K562 (cell line): Measurements from ENCODE around the gene MYL5. TPM values are rescaled to one million over a fixed set of nuclear protein-coding genes. Genes with fewer than 3 reads are reported as not detected.

ENCODE experiments used
- ATAC-seq: fragments of 200-7000 bp; cut with Tn5 transposase; 3 replicates; pipeline ENCODE4 v1.9.1; 2020; ENCODE audit warnings: moderate library complexity
- BruUV-seq: library from RNA; stranded (reverse); fragments of 400-500 nt; replicated peaks from 2 replicates; lab custom pipeline; 2021; lab: Mats Ljungman, UMichigan
- CTCF ChIA-PET: fragments of 300-600 bp; formaldehyde crosslinking; extraction: SDS; loops from one replicate; lab custom pipeline; 2021; ENCODE audit warnings: low intra/inter-chr PET ratio; lab: Yijun Ruan, JAX
- POLR2A ChIA-PET: fragments of 300-600, 350-650 bp; sonication (Branson Sonifier 250); formaldehyde crosslinking; extraction: SDS; loops from one replicate; lab custom pipeline; 2021; ENCODE audit warnings: antibody characterized with exemption, inconsistent platforms; lab: Yijun Ruan, JAX
- DNase-seq, 4 experiments: peaks; one replicate each; pipeline versions ENCODE4 v3.0.0 to v3.0.0-alpha.2; 2011 to 2018; ENCODE audit warnings: low spot score in 3 of 4, mixed read lengths in 3 of 4; ENCODE audit errors: extremely low read depth in 1 of 4
- FAIRE-seq: peaks from 2 replicates; lab custom pipeline; 2011; peaks lifted over from hg19 to GRCh38; lab: Jason Lieb, UNC
- H2AFZ ChIP-seq: 2 replicates; pipeline ENCODE4 v1.6.0; 2011; ENCODE audit warnings: low read depth, low read length, control low read depth, inconsistent platforms
- H3K27ac ChIP-seq: fragments of 200-600 bp; 3 replicates; pipeline ENCODE4 v1.8.0; 2011; ENCODE audit warnings: low read depth, mild to moderate bottlenecking, control low read depth, inconsistent platforms, low read length, moderate library complexity, mixed read lengths; ENCODE audit errors: extremely low read depth
- H3K27me3 ChIP-seq, 2 experiments: fragments of 300-600 bp in 1 of 2; 2 replicates in 1 of 2; 3 replicates in 1 of 2; pipeline versions ENCODE4 v1.6.0 to v1.8.0; 2011; ENCODE audit warnings: inconsistent platforms in 2 of 2, low read length in 2 of 2, mild to moderate bottlenecking in 1 of 2, mixed read lengths in 1 of 2, moderate library complexity in 1 of 2; ENCODE audit not compliant: control insufficient read depth in 2 of 2, insufficient read depth in 2 of 2
- H3K36me3 ChIP-seq: fragments of 300-600 bp; 3 replicates; pipeline ENCODE4 v1.8.0; 2011; ENCODE audit warnings: mild to moderate bottlenecking, low read length, inconsistent platforms; ENCODE audit not compliant: control insufficient read depth, insufficient read depth
- H3K4me1 ChIP-seq, 2 experiments: fragments of 200-600 bp in 1 of 2; replicated peaks in 1 of 2; 2 replicates in 1 of 2; 3 replicates in 1 of 2; pipeline versions ENCODE4 v1.5.1 to v1.8.0; 2011; ENCODE audit warnings: inconsistent platforms in 2 of 2, low read length in 2 of 2, mild to moderate bottlenecking in 1 of 2, mixed read lengths in 1 of 2, moderate library complexity in 1 of 2; ENCODE audit not compliant: control insufficient read depth in 2 of 2, insufficient read depth in 2 of 2
- H3K4me2 ChIP-seq: 2 replicates; pipeline ENCODE4 v1.6.1; 2011; ENCODE audit warnings: low read length, control low read depth, inconsistent platforms, mixed read lengths; ENCODE audit not compliant: insufficient read depth
- H3K4me3 ChIP-seq: fragments of 200-600 bp; sonication (generic), shearing (Covaris generic); 2 replicates; pipeline ENCODE4 v1.5.1; 2016; ENCODE audit warnings: control low read depth, inconsistent platforms
- H3K79me2 ChIP-seq: fragments of 200-600 bp; 3 replicates; pipeline ENCODE4 v1.8.0; 2011; ENCODE audit warnings: low read length, inconsistent platforms; ENCODE audit not compliant: control insufficient read depth, insufficient read depth
- H3K9ac ChIP-seq, 2 experiments: 2 replicates each; pipeline versions ENCODE4 v1.6.0 to v1.6.1; 2011; ENCODE audit warnings: low read depth in 2 of 2, low read length in 2 of 2, control low read depth in 1 of 2, inconsistent platforms in 1 of 2, mild to moderate bottlenecking in 1 of 2, mixed read lengths in 1 of 2; ENCODE audit not compliant: insufficient read depth in 1 of 2
- H3K9me1 ChIP-seq: one replicate; pipeline ENCODE4 v1.6.0; 2011; ENCODE audit warnings: inconsistent platforms, mild to moderate bottlenecking, low read length, moderate library complexity; ENCODE audit not compliant: control insufficient read depth, insufficient read depth
- H3K9me3 ChIP-seq: replicated peaks from 2 replicates; pipeline ENCODE4 v1.5.1; 2011; ENCODE audit warnings: low read depth, low read length, inconsistent platforms; ENCODE audit not compliant: control insufficient read depth, insufficient read depth
- H4K20me1 ChIP-seq: replicated peaks from 2 replicates; pipeline ENCODE4 v1.6.1; 2011; ENCODE audit warnings: low read length, inconsistent platforms, mixed read lengths; ENCODE audit not compliant: control insufficient read depth, insufficient read depth
- CBFA2T2 ChIP-seq: fragments of 450-650 bp; conservative IDR thresholded peaks from 2 replicates; pipeline ENCODE4 v1.6.1; 2017; ENCODE audit warnings: mild to moderate bottlenecking
- CBFA2T3 ChIP-seq: fragments of 450-650 bp; IDR thresholded peaks from 2 replicates; pipeline ENCODE4 v1.6.1; 2017
- CC2D1A ChIP-seq: fragments of 450-650 bp; IDR thresholded peaks from 2 replicates; pipeline ENCODE4 v1.6.1; 2017; ENCODE audit warnings: mild to moderate bottlenecking
- CREB5 ChIP-seq: fragments of 250-450 bp; sonication (Bioruptor Pico); IDR thresholded peaks from 2 replicates; pipeline ENCODE4 v1.5.0; 2020; ENCODE audit warnings: mild to moderate bottlenecking
- FOXA3 ChIP-seq, 2 experiments: fragments of 450-650 bp in 1 of 2; sonication (generic) in 1 of 2; formaldehyde crosslinking; IDR thresholded peaks in 1 of 2; conservative IDR thresholded peaks in 1 of 2; 2 replicates each; pipeline versions ENCODE4 v1.4.0 to v1.8.0; 2020 to 2022; ENCODE audit warnings: mild to moderate bottlenecking in 2 of 2, missing genetic modification reagents in 1 of 2
- PPARD ChIP-seq: fragments of 250-450 bp; sonication (Bioruptor Pico); IDR thresholded peaks from 2 replicates; pipeline ENCODE4 v1.8.0; 2022; ENCODE audit warnings: inconsistent platforms, mild to moderate bottlenecking, moderate library complexity
- PRDM10 ChIP-seq: fragments of 450-650 bp; IDR thresholded peaks from 2 replicates; pipeline ENCODE4 v1.6.1; 2018; ENCODE audit not compliant: partially characterized antibody
- TCF3 ChIP-seq: sonication (generic); formaldehyde crosslinking; IDR thresholded peaks from 2 replicates; pipeline ENCODE4 v1.4.0; 2020; ENCODE audit warnings: mild to moderate bottlenecking, missing genetic modification reagents
- TEAD2 ChIP-seq: fragments of 450-650 bp; IDR thresholded peaks from 2 replicates; pipeline ENCODE4 v1.6.1; 2016; ENCODE audit warnings: missing genetic modification characterization, control low read depth, missing compliant biosample characterization
- UBTF ChIP-seq, 2 experiments: IDR thresholded peaks; 2 replicates each; pipeline ENCODE4 v1.6.1; 2012; ENCODE audit warnings: improper control_type of control experiment in 2 of 2, low read depth in 2 of 2, low read length in 2 of 2, borderline replicate concordance in 1 of 2
- WGBS: fragments of 100-300 bp; shearing (Covaris generic); methylation state at CpG from one replicate; pipeline ENCODE4 v1.1.6; 2016; ENCODE audit warnings: low coverage, mixed read lengths; ENCODE audit not compliant: insufficient coverage; ENCODE audit errors: missing lambda C conversion rate; 5-methylcytosine and 5-hydroxymethylcytosine counted together
- in situ Hi-C: fragments of 300-500 bp; cut with MboI; formaldehyde crosslinking; loops from 4 replicates; pipeline ENCODE4 v1.15.0; 2018; ENCODE audit warnings: inconsistent platforms, mixed read lengths
- intact Hi-C: fragments of 100-400 bp; cut with micrococcal nuclease; formaldehyde crosslinking; loops from 2 replicates; pipeline ENCODE4 v1.14.2; 2022
- polyA plus RNA-seq, 8 experiments: library from polyadenylated mRNA; depleted of rRNA in 4 of 8; stranded (reverse) in 5 of 8; unstranded in 3 of 8; fragments of >200 nt; fragmentation: Nextera tagmentation in 2 of 8; fragmentation: Illumina TruSeq in 1 of 8; extraction: Ambion mirVana in 2 of 8; extraction: Trizol in 1 of 8; gene quantifications; 2 replicates each; pipeline versions ENCODE4 v1.2.1 to v1.2.3, GENCODE V29; 2011 to 2014; ENCODE audit warnings: inconsistent platforms in 1 of 8, missing spikeins in 1 of 8
- total RNA-seq, 7 experiments: library from RNA; depleted of rRNA in 6 of 7; stranded (reverse); fragments of >200 nt in 6 of 7; fragmentation: Illumina TruSeq in 2 of 7; extraction: Trizol in 2 of 7; gene quantifications; 2 replicates each; pipeline versions ENCODE4 v1.2.1 to v1.2.3, GENCODE V29; 2011 to 2021; ENCODE audit warnings: low replicate concordance in 1 of 7
- TF ChIP-seq, protein P1 (sequence below): sonication (generic); formaldehyde crosslinking; IDR thresholded peaks from 2 replicates; pipeline ENCODE4 v1.9.0; 2022; ENCODE audit warnings: mild to moderate bottlenecking, missing genetic modification reagents

The MYL5 gene
- total and polyA plus RNA-seq, 9 of the 15 experiments (the other 6 are each of a cell fraction or from before 2014, with no cell fraction given) = 1.4 to 10.0 (median 4.1) TPM

DNA sequence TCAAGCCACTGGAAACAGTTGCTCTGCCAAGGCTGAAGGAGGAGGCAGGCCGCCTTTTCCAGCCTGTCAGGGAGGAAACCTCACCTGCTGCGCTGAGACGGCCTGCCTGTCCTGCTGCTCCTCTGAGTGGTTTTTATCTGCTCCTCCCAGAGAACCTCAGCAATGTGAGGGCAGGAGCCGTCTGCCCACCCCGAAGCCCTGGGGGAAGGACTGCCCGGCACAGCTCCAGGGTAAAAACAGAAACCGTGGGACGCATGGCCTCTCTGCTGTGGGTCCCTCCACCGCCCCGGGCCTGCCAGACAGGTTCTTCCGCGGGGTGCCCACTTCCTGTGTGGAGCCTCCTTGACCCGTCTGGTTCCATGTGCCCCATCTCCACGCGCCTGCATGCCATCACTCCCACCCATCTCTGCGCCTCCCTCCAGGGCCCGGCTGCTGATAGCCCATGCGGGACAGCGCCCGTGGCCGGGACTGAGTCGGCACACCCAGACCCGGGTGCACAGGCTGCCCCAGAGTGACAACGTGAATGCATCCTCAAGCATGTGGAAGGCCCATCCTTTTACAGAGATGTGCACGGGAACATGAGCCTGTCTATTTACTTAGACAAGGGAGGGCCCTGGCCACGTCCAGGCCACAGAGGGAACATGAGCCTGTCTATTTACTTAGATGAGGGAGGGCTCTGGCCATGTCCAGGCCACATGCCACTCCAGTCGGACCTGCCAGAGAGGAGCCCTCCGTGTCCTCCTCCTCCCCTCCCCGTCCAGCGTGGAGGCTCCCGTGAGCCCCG lies 18.6 kb downstream of the MYL5 start:
- Histone ChIP-seq H3K36me3 (no peaks in the 10 kb centered on the region), H3K27ac (no peak overlapping the region), H3K9me1 (no peaks in the 10 kb centered on the region), H3K9ac (peak overlapping the region; percentile 19 to 89; a peak in 3 of 4 replicates), H3K27me3 (no peaks in the 10 kb centered on the region), H2AFZ (peak overlapping the region; percentile 37), H3K79me2 (peaks cover 1% of the 10 kb centered on the region; the same call in 1 of the 3 replicates), H3K4me3 (no peak overlapping the region), H3K4me2 (no peak overlapping the region; the same call in 1 of the 2 replicates), H3K4me1 (peaks cover 8 to 32% of the 10 kb centered on the region in 2 experiments), H3K9me3 (no peaks in the 10 kb centered on the region), H4K20me1 (no peaks in the 10 kb centered on the region)
- 44% methylated on average over 31 of the region's 32 CpGs for WGBS
- ChIA-PET POLR2A (no interaction called here), CTCF (no interaction called here)
- FAIRE-seq (peak; percentile 57), DNase-seq (peak in 2 of 4 experiments; percentile 56 to 57), ATAC-seq (peak; percentile 64)
- intact Hi-C loops (no loop called here), in situ Hi-C loops (no loop called here)
- no TSS peak for BruUV-seq
- peak in 1 of 2 experiments; percentile 38; a peak in 1 of 4 replicates for TF ChIP-seq FOXA3 (CRISPR knock-in tag; conservative IDR thresholded peaks at IDR 0.05 in 1 of 2, IDR thresholded peaks at IDR 0.05 in 1 of 2)
- no peak for TF ChIP-seq TEAD2 (tag)
- peak; percentile 21; the same call in 1 of the 2 replicates for TF ChIP-seq CBFA2T2
- TF ChIP-seq, protein P1, sequence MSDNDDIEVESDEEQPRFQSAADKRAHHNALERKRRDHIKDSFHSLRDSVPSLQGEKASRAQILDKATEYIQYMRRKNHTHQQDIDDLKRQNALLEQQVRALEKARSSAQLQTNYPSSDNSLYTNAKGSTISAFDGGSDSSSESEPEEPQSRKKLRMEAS (CRISPR knock-in tag) = 0 out of 2 replicates have a peak, but pooled peaks have one; percentile 34
- peak; percentile 31; the same call in 1 of the 2 replicates for TF ChIP-seq TCF3
- peak; percentile 68 for TF ChIP-seq CBFA2T3
- TF ChIP-seq CREB5 (CRISPR knock-in tag) = no peak
- TF ChIP-seq UBTF (IDR thresholded peaks at IDR 0.05; ENCODE audit: borderline replicate concordance in 1 of 2, low read depth in 2 of 2, low read length in 2 of 2) = peak in 1 of 2 experiments; percentile 39; a peak in 1 of 4 replicates
- TF ChIP-seq PRDM10 = peak; percentile 32
- TF ChIP-seq PPARD (CRISPR knock-in tag) = no peak
- no peak for TF ChIP-seq CC2D1A
